HG02763 (cell line): ENCODE data around the gene CD82.
A peak's percentile ranks its signal among the peaks of the same experiment; 100 is the strongest.
"Not testable (repeated sequence)": the region's sequence is repeated elsewhere in the genome, so short reads cannot be mapped to it uniquely, and the experiment has no call there.

Experiments
- ATAC-seq: cut with Tn5 transposase; IDR thresholded peaks from one replicate; pipeline ENCODE4 v1.9.1; 2021; ENCODE audit warnings: mild to moderate bottlenecking, moderate library complexity; ENCODE audit not compliant: unreplicated experiment

CD82 gene

DNA sequence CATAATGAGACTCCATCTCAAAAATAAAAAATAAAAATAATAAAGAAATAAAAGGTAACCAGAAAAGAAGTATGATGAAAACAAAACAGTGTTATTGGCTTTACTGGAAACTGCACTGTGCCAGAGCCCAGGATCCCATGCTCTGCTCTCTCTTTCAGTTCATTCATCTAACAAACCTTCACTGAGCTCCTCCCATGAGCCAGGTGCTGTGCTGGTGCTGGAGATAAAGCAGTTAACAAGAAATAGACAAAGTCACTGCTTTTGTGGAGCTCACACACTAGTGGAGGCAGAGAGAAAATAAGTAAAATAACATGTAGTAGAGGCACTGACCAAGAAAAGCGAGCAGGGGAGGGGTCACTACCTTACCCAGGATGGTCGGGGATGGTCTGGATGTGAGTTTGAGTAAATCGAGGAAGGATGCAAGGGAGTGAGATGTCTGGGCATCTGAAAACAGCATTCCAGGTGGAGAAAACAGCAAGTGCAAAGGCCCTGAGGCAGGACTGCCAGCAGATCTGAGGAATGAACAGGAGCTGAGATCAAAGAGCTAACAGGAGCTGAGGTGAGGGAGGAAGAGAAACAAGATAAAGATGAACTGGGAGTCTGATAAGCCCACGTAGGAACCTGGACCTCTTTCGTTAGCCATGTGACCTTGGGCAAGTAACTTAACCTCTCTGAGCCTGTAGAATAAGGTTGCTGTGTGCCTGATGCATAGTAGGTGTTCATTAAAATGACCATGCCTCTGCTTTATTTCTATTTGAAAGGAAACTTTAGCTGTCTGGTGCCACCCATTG lies 31.3 kb upstream of the CD82 start:
- no peak for ATAC-seq

DNA sequence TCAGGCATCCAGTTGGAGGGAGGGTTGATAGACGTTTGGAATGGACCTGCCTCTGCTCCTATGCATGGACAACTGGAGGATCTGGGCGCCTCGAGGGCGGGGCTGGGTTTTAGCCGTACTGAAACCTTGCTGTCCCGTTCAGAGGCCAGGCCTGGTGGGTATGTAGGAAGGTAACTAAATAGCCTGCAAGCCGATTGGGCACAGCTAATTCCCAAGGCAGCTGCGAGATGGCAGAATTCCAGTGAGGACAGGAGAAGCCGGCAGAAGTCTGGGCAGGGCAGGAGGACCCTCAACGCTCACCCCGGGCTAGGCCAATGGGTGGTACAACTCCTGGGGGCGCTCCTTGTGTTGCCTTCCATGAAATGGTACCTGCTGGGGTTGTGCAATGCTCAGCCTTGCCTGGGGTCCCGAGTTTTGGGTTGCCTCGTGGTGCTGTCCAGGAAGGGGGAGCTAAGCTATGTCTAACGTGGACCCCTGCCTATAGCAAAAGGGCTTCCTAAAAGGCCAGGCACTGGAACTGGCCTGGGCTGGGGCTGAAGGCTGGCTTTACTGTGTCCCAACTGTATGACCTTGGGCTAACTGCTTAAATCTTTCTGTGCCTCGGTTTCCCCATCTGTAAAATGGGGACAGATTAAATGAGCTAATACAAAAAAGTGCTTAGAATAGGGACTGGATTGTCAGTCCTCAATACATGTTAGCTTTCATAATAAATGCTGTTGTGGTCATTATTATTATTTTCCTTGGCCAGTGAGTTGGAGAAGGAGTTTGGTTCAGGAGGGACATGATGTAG lies 30.1 kb upstream of the CD82 start:
- ATAC-seq: no peak

- no peak for ATAC-seq
These were observed 28.5 kb upstream of the CD82 start for GRCh38 chr11:44536788-44537516.

- ATAC-seq: no peak
These were observed 27.8 kb upstream of the CD82 start for GRCh38 chr11:44537679-44538078.

GRCh38 chr11:44538375-44539054 lies 26.9 kb upstream of the CD82 start:
- peak; percentile 84 for ATAC-seq

DNA sequence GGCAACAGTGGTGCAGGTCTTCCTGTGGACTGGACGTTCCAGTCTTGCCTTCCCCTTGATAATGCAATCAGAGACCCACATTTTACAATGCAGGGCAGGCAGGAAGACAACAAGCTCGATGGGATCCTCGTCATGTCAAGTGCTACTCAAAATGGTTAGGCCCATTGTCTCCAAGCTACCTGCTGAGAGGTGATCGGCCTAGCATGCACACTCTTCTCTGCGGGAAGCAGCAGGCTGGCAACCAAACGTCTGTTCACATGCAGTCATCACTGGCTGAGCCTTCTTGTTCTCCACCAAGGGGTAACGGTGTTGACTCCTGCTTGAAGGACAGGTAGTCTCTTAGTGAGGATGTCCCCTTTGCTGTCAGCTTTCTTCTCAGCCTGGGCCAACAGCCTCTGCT lies 25.5 kb upstream of the CD82 start:
- no peak for ATAC-seq

DNA sequence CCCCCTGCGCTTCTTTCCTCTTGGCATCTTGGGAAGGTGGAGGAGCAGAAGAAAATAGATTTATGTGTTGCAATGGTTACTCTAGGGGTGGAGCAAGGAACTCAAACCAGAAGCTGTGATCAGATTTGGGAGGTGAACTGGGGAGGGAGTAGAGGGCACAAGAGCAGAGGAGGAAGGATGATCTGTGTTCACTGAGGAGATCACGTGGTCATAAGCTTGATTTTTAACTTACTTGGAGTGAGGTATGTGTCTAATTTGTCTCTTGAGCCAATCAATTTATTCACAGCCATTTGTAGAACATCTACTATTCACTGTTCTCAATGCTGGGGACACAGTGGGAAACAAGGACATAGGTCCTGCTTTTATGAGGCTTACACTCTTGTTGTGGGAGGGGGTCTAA lies 24.8 kb upstream of the CD82 start:
- ATAC-seq: no peak

DNA sequence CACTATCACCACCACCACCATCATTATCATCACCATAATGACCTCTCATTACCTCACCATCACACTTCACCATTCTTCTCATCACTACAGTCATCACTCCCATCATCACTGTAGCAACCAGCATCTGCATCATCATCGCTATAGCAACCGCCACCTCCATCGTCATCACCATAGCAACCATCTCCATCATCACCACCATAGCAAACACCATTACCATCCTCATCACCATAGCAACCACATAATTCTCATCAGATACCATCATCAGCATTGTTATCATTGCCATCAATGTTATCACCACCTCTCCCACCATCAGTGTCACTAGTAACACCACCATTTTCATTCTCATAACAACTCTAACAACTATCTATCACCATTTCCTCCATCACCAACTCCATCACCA lies 23.1 kb upstream of the CD82 start:
- ATAC-seq: no peak

- not testable (repeated sequence) for ATAC-seq
These were observed 18.5 kb upstream of the CD82 start for GRCh38 chr11:44546984-44547383.

DNA sequence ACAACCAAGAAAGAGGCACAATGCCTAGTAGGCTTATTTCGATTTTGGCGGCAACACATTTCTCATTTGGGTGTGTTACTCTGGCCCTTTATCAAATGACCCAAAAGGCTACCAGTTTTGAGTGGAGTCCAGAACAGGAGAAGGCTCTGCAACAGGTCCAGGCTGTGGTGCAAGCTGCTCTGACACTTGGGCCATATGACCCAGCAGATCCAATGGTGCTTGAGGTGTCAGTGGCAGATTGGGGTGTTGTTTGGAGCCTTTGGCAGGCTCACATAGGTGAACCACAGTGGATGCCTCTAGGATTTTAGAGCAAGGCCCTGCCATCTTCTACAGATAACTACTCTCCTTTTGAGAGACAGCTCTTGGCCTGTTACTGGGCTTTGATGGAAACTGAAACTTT lies 17.9 kb upstream of the CD82 start:
- not testable (repeated sequence) for ATAC-seq

- ATAC-seq: no peak
These were observed 17.3 kb upstream of the CD82 start for GRCh38 chr11:44548032-44548695.

GRCh38 chr11:44548961-44549749 lies 16.3 kb upstream of the CD82 start:
- not testable (repeated sequence) for ATAC-seq

DNA sequence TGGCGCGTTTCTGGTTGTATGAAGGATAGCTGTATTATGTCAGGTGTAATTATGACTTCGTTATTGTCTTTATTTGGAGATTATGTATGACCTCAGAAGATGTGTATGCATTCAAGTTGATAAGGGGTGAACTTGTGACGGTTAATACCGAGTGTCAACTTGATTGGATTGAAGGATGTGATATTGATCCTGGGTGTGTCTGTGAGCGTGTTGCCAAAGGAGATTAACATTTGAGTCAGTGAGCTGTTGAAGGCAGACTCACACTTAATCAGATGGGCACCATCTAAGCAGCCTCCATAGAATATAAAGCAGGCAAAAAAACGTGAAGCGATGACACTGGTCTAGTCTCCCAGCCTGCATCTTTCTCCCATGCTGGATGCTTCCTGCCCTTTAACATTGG lies 15.3 kb upstream of the CD82 start:
- no peak for ATAC-seq

GRCh38 chr11:44551456-44552139 lies 13.9 kb upstream of the CD82 start:
- ATAC-seq: no peak

DNA sequence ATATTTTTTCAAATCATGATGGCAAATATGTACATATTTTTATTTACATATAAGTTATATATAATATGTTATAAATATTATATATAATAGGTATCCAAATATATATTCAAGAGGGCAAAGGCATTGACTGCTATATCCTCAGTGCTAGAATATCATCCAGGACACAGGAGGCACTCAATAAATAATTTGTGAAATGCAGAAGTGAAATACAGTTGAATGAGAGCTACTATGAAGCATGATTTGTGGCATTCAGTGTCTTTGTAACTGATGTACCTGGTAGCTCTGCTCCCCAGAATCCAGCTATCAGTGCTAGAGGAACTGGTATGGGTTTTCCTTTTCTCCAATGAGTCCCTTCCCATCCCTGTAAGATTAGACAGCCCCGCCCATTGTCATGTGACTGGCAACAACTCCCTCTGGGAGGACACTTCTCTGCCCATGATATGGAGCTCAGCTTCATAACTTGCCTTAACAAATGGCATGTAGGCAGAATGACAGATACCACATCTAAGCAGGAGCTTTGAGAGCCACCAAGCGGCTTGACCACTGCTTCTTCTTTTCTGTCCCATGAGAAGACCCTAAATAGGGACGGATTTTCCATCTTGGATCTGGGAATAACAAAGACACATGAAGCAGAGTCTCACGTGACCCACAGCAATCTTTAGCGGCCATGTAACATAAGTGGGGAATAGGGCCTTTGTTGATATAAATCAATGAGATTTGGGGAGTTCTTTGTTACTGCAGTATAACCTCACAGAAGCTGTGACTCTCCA lies 10.2 kb upstream of the CD82 start:
- no peak for ATAC-seq

DNA sequence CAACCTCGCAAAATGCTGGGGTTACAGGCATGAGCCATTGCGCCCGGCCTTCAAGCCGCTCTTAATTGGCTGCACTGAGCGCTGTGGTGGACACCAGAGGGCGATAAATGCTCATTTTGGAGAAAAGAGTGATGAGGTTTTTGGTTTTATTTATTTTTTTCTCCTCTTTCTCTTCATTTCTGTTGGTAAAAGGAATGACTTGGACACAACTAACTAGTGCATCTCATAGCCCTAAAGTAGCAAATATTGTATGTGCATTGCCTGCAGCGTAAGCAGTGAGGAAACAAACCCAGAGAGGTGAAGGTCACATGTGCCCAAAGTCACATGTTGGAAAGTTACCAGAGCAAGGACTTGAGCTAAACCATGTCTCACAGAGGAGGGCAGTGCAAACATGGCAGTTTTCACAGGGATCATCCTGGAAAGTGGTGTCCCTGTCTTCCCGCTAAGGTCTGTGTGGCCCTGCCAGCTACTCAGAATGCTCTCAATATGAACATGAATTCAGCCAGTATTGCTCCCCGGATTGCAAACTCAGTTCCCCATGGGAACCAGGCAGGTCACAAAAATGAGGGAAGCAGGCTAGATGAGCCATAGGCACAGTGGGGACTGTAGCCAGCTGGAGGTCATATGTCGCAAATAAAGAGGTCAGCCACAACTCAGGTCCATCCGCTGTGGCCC lies 8.6 kb upstream of the CD82 start:
- no peak for ATAC-seq

GRCh38 chr11:44557464-44557863 lies 8.0 kb upstream of the CD82 start:
- ATAC-seq: no peak
